ENCODE data around the gene VPS35L. TPM values are rescaled to one million over a fixed set of nuclear protein-coding genes. Genes with fewer than 3 reads are reported as not detected.

Gene VPS35L, protein sequence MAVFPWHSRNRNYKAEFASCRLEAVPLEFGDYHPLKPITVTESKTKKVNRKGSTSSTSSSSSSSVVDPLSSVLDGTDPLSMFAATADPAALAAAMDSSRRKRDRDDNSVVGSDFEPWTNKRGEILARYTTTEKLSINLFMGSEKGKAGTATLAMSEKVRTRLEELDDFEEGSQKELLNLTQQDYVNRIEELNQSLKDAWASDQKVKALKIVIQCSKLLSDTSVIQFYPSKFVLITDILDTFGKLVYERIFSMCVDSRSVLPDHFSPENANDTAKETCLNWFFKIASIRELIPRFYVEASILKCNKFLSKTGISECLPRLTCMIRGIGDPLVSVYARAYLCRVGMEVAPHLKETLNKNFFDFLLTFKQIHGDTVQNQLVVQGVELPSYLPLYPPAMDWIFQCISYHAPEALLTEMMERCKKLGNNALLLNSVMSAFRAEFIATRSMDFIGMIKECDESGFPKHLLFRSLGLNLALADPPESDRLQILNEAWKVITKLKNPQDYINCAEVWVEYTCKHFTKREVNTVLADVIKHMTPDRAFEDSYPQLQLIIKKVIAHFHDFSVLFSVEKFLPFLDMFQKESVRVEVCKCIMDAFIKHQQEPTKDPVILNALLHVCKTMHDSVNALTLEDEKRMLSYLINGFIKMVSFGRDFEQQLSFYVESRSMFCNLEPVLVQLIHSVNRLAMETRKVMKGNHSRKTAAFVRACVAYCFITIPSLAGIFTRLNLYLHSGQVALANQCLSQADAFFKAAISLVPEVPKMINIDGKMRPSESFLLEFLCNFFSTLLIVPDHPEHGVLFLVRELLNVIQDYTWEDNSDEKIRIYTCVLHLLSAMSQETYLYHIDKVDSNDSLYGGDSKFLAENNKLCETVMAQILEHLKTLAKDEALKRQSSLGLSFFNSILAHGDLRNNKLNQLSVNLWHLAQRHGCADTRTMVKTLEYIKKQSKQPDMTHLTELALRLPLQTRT
- 10 to 100 TPM; 29.2 to 55.8 (median 44.9) TPM for total RNA-seq

DNA sequence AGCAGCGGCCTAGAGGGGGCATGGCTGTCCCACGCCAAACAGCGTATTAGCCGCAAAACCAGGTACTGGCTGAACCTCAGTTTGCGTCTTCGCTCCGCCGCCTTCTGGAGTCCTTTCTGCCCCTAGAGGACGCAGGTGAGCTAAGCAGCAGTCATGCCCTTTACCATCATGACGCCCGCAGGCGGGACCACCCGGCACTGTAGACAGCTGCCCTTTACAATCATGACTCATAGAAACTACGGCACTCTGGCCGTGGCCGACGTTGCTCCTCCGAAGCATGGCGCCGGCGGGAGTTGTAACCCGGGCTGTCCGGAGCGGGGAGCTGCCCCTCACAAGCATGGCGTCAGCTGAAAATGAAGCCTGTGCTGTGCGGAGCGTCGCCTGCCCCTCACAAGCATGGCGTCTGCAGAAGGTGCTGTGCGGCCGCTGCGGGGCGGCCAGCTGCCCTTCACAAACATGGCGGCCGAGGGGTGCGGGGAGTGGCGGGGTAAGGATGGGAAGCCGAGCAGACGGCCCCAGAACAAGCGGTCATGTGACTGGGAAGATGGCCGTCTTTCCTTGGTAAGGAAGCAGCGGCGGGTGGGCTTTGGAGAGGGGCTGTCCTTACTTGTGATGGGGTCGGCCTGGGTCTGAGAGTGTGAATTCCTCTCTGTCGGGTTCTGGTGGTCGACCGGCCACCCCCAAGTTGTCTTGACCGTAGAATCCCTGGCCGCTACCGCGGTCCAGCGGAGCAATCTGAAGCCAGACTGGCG lies at the start of gene VPS35L:
VPS35L (plus strand) TSS at position 518 of the 752 bp plus-strand sequence; CDS start at position 545, 27 bp downstream.
- TF ChIP-seq, protein P1, sequence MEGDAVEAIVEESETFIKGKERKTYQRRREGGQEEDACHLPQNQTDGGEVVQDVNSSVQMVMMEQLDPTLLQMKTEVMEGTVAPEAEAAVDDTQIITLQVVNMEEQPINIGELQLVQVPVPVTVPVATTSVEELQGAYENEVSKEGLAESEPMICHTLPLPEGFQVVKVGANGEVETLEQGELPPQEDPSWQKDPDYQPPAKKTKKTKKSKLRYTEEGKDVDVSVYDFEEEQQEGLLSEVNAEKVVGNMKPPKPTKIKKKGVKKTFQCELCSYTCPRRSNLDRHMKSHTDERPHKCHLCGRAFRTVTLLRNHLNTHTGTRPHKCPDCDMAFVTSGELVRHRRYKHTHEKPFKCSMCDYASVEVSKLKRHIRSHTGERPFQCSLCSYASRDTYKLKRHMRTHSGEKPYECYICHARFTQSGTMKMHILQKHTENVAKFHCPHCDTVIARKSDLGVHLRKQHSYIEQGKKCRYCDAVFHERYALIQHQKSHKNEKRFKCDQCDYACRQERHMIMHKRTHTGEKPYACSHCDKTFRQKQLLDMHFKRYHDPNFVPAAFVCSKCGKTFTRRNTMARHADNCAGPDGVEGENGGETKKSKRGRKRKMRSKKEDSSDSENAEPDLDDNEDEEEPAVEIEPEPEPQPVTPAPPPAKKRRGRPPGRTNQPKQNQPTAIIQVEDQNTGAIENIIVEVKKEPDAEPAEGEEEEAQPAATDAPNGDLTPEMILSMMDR (IDR thresholded peaks at IDR 0.05; ENCODE audit: low read depth) = no peak

DNA sequence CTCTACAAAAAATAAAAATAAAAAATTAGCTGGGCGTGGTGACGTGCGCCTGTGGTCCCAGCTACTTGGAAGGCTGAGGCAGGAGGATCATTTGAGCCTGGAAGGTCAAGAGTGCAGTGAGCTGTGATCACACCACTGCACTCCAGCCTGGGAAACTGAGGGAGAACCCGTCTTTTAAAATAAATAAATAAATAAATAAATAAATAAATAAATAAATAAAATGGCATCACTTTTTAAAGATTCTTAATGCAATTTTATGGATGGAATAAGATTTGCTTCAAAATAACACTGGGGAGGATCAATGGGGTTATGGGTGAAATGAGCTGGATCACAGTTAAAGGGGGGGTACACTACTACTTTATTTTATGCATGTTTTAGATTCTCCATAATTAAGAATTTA lies 48.5 kb upstream of the VPS35L start:
- TF ChIP-seq, protein P1 (IDR thresholded peaks at IDR 0.05; ENCODE audit: low read depth) = no peak

DNA sequence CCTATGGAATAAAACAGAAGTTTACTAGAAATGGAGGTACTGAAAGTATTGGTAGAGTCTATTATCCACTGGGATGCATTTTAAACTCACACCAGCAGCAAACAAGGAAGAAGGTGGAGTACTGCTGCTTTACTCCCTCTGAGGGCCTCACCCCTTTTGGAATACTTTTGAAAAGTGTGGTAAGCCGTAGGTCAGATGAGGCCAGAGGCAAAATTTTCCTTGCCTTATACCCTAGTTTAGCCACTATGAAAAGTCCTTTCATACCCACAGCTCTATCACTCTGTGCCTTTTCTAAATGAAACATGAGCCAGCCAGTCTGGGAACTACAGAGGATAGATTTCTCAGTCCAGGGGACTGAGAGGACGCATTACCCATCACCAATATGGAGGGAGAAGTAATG lies 47.6 kb upstream of the VPS35L start:
- TF ChIP-seq, protein P1 (IDR thresholded peaks at IDR 0.05; ENCODE audit: low read depth) = no peak

DNA sequence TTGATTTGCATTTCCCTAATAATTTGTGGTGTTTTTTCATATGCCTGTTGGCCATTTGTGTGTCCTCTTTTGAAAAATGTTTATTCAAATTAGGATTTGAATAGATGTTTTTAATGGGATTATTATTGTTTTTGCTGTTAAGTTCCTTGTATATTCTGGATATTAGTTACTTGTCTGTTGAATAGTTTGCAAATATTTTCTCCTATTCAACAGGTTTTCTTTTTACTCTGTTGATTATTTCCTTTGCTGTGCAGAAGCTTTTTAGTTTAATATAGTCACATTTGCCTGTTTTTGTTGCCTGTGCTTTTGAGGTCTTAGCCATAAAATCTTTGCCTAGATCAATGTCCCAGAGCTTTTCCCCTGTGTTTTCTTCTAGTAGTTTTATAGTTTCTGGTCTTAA lies 43.2 kb upstream of the VPS35L start:
- TF ChIP-seq, protein P1 (IDR thresholded peaks at IDR 0.05; ENCODE audit: low read depth) = no peak

DNA sequence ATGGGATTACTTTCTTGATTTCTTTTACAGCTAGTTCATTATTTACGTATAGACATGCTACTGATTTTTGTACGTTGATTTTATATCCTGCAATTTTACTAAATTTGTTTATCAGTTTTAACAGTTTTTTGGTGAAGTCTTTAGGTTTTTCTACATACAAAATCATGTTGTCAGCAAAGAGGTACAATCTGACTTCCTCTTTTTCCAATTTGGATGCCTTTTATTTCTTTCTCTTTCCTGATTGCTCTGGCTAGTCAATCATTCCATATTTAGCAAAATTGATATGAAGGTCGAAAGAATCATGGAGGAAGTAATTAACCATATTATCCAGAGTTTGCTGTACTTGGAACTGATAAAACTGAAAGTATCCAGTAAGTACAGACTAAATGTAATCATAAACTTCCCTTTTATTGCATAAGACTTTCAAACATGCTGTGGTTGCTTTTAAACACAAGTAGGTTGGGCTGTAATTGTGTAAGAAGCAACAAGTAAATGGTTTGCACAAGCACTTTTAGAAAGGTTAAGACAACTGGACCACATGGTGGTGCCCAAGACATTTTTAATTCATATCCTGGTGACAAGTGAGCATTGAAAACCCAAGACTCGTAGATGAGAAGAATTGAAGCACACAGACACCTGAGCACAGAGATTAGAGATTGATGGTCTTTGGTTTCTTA lies 42.0 kb upstream of the VPS35L start:
- TF ChIP-seq, protein P1 (IDR thresholded peaks at IDR 0.05; ENCODE audit: low read depth) = no peak

DNA sequence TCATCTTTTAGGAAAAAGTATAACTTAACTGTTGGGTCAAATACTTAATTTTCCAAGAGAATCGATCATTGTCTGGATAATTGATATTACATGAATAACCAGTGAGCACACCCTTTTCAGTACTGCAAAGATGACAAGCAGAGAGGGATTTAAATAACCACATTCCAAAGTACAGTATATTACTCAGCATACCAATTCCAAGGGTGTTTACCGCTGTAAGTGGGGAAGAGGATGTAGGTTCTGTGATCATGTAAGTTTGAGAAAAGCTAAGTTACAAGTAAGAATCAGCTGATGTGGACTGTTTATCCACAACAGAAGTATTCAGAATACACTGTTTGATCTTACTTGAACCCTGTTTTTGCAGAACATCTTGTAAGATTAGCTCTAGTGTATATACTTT lies 39.7 kb upstream of the VPS35L start:
- TF ChIP-seq, protein P1 (IDR thresholded peaks at IDR 0.05; ENCODE audit: low read depth) = no peak
